BJ (cell line): ENCODE measurements around the gene RPS15. TPM values are rescaled to one million over a fixed set of nuclear protein-coding genes. Genes with fewer than 3 reads are reported as not detected.

ENCODE experiments used
- CTCF ChIA-PET: fragments of 350-600 bp; formaldehyde crosslinking; extraction: SDS; loops from one replicate; lab custom pipeline; 2021; ENCODE audit warnings: antibody characterized with exemption, inconsistent platforms; lab: Yijun Ruan, JAX
- POLR2A ChIA-PET: fragments of 300-600 bp; sonication (Branson Sonifier 250); formaldehyde crosslinking; extraction: SDS; loops from one replicate; lab custom pipeline; 2021; ENCODE audit warnings: antibody characterized with exemption; lab: Charles Lee
- DNase-seq: peaks from one replicate; pipeline ENCODE4 v3.0.0-alpha.2; 2011; ENCODE audit warnings: low read depth
- H3K27me3 ChIP-seq: 2 replicates; pipeline ENCODE4 v1.6.0; 2011; ENCODE audit warnings: low read length; ENCODE audit not compliant: control insufficient read depth, insufficient read depth
- H3K36me3 ChIP-seq: 2 replicates; pipeline ENCODE4 v1.5.1; 2011; ENCODE audit warnings: low read length; ENCODE audit not compliant: control insufficient read depth, insufficient read depth
- H3K4me3 ChIP-seq: 2 replicates; pipeline ENCODE4 v1.5.1; 2011; ENCODE audit warnings: low read depth, mild to moderate bottlenecking, control low read depth, low read length
- CTCF ChIP-seq: IDR thresholded peaks from 2 replicates; pipeline ENCODE4 v1.5.1; 2011; ENCODE audit warnings: low read depth, mild to moderate bottlenecking, control low read depth, inconsistent platforms, low read length, moderate library complexity; ENCODE audit not compliant: insufficient read depth
- polyA plus RNA-seq: library from polyadenylated mRNA; depleted of rRNA; stranded (reverse); fragments of >200 nt; gene quantifications from 2 replicates; pipeline ENCODE4 v1.2.3, GENCODE V29; 2011

RPS15 gene
- polyA plus RNA-seq, 1 experiment: 1,597 TPM

GRCh38 chr19:1466461-1467214, 28.4 kb downstream of the RPS15 start:
- Histone ChIP-seq H3K27me3 (peaks cover 19% of the 10 kb centered on the region), H3K4me3 (no peak overlapping the region), H3K36me3 (no peaks in the 10 kb centered on the region)
- ChIA-PET CTCF (interaction anchor here (0.7 to 4.3 kb wide), 7 partner anchors 8 to 79 kb away, joined by 3 to 21 read pairs (median 5); no protein-coding TSS in a partner anchor), POLR2A (no interaction called here)
- TF ChIP-seq CTCF: no peak
- no peak for DNase-seq

GRCh38 chr19:1467215-1467489, 29.0 kb downstream of the RPS15 start:
- DNase-seq: no peak
- no peaks in the 10 kb centered on the region for H3K36me3 ChIP-seq
- TF ChIP-seq CTCF: no peak
- peaks cover 23% of the 10 kb centered on the region for H3K27me3 ChIP-seq
- ChIA-PET CTCF (interaction anchor here (0.9 to 4.3 kb wide), 5 partner anchors 9 to 36 kb away, joined by 3 to 21 read pairs (median 5); no protein-coding TSS in a partner anchor), POLR2A (no interaction called here)
- no peak overlapping the region for H3K4me3 ChIP-seq

GRCh38 chr19:1467490-1468273, 29.5 kb downstream of the RPS15 start:
- ChIA-PET CTCF (interaction anchor here (0.9 to 4.3 kb wide), 5 partner anchors 9 to 35 kb away, joined by 3 to 21 read pairs (median 5); no protein-coding TSS in a partner anchor), POLR2A (no interaction called here)
- Histone ChIP-seq H3K36me3 (no peaks in the 10 kb centered on the region), H3K27me3 (peaks cover 25% of the 10 kb centered on the region), H3K4me3 (no peak overlapping the region)
- DNase-seq: no peak
- no peak for TF ChIP-seq CTCF

- Histone ChIP-seq H3K27me3 (peaks cover 25% of the 10 kb centered on the region), H3K4me3 (peak overlapping the region; percentile 11), H3K36me3 (no peaks in the 10 kb centered on the region)
- no peak for DNase-seq
- ChIA-PET CTCF (interaction anchor here (1.2 to 4.3 kb wide), 4 partner anchors 10 to 24 kb away, joined by 4 to 21 read pairs (median 5); no protein-coding TSS in a partner anchor), POLR2A (no interaction called here)
- TF ChIP-seq CTCF: no peak
Measured at GRCh38 chr19:1468274-1468820, 30.2 kb downstream of the RPS15 start.

- CTCF ChIA-PET: interaction anchor here (1.2 to 4.3 kb wide), 2 partner anchors 10 to 25 kb away, joined by 4 to 21 read pairs; no protein-coding TSS in a partner anchor
Measured at GRCh38 chr19:1468821-1469254, 30.6 kb downstream of the RPS15 start.

More at GRCh38 chr19:1468821-1469254, 30.6 kb downstream of the RPS15 start:
- H3K27me3 ChIP-seq: peaks cover 25% of the 10 kb centered on the region
- H3K36me3 ChIP-seq: no peaks in the 10 kb centered on the region; the same call in 1 of the 2 replicates
- H3K4me3 ChIP-seq: peak overlapping the region; percentile 11
- POLR2A ChIA-PET: no interaction called here
- no peak for DNase-seq
- TF ChIP-seq CTCF: no peak
